DMS114 treated with DMSO at 0.1 percent for 48 hours (cell line): ENCODE data around the gene WFDC13.
"Not testable (repeated sequence)": the region's sequence is repeated elsewhere in the genome, so short reads cannot be mapped to it uniquely, and the experiment has no call there.

Experiments
- DNase-seq: peaks from one replicate; lab custom pipeline; 2025; ENCODE audit not compliant: unreplicated experiment; lab: John Stamatoyannopoulos, UW

Gene WFDC13, protein sequence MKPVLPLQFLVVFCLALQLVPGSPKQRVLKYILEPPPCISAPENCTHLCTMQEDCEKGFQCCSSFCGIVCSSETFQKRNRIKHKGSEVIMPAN

DNA sequence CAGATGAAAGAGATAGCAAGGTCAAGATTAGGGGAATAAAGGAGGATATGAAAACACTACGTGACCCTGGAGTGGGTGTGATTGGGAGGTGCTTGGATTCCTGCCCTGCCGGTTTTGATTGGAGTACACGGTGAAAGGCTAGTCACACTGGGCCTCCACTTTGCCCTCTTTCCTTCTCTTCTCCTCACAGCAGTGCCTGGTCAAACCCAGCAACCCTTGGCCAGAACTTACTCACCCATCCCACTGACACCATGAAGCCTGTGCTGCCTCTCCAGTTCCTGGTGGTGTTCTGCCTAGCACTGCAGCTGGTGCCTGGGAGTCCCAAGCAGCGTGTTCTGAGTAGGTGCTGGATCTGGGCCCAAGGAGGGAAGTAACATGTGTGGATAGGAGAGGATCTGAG is at the start of gene WFDC13:
Gene WFDC13 (plus strand): TSS at position 166 of the 400 bp plus-strand sequence. CDS start 86 bp downstream, at position 252.
- DNase-seq = no peak

DNA sequence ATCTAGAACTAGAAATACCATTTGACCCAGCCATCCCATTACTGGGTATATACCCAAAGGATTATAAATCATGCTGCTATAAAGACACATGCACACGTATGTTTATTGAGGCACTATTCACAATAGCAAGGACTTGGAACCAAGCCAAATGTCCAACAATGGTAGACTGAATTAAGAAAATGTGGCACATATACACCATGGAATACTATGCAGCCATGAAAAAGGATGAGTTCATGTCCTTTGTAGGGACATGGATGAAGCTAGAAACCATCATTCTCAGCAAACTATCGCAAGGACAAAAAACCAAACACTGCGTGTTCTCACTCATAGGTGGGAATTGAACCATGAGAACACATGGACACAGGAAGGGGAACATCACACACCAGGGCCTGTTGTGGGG is 44.8 kb upstream of the WFDC13 start:
- DNase-seq = not testable (repeated sequence)

DNA sequence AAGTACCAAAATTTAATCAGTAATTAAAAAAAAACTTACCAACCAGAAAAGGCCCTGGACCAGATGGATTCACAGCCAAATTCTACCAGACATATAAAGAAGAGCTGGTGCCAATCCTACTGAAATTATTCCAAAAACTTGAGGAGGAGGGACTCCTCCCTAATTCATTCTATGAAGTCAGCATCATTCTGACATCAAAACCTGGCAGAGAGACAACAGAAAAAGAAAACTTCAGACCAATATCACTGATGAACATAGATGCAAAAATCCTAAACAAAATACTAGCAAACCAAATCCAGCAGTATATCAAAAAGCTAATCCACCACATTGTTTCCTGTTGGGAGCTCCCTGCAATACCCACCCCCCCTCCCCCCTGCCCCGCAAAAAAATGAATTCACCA is 31.7 kb upstream of the WFDC13 start, which contains the start of gene WFDC11:
Gene WFDC11 (minus strand): TSS at position 101 of the 400 bp plus-strand sequence. CDS start 19,639 bp downstream, outside the sequence.
- no peak for DNase-seq

DNA sequence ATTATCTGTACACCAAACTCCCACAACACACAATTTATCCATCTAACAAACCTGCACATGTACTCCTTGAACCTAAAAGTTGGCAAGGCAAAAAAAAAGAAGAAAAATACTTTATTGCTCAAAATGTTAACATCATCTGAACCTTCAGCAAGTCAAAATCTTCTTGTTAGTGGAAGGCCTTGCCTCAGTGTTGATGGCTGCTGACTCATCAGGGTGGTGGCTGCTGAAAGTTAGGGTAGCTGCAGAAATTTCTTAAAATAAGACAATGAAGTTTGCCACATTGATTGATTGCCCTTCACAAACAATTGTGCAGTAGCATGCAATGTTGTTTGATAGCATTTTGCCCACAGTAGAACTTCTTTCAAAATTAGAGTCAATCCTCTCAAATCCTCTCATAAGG is 29.1 kb upstream of the WFDC13 start:
- DNase-seq = no peak

DNA sequence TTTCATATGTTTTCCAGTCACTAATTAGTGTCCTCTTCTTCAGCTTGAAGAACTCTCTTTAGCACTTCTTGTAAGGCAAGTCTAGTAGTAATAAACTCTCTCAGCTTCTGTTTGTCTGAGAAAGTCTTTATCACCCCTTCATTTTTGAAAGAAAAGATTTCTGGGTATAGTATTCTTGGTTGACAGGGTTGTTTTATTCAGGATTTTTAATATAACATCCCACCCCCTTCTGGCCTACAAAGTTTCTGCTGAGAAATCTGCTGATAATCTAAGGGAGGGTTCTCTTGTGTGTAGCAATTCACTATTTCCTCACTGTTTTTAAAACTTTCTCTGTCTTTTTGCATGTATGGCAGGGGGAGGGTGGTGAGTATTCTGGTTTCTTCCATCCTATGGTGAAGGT is 22.2 kb upstream of the WFDC13 start:
- no peak for DNase-seq

DNA sequence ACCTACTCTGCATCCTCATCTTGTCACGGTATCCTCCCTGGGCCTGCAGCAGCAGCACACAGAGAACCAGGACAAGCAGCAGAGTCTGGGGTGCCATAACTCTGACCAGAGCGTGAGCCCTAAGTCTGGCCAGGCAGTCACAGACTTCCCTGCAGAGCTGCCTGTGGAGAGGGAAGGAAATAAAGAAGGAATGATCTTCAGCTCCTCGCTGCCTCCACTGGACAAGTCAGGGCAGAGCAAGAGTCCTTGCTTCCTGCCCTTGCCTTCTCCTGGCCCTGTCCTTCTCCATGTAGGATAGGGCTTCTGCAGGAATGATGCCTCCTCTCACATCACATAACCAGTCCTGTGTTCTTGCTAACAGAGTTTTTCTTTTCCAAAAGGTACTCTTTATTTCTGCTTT is 15.9 kb upstream of the WFDC13 start:
- DNase-seq = no peak

DNA sequence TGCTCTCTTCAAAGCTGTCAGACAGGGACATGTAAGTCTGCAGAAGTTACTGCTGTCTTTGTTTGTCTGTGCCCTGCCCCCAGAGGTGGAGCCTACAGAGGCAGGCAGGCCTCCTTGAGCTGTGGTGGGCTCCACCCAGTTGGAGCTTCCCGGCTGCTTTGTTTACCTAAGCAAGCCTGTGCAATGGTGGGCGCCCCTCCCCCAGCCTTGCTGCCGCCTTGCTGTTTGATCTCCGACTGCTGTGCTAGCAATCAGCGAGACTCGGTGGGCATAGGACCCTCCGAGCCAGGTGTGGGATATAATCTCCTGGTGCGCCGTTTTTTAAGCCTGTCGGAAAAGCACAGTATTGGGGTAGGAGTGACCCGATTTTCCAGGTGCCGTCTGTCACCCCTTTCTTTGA is 8.5 kb upstream of the WFDC13 start:
- DNase-seq = not testable (repeated sequence)

DNA sequence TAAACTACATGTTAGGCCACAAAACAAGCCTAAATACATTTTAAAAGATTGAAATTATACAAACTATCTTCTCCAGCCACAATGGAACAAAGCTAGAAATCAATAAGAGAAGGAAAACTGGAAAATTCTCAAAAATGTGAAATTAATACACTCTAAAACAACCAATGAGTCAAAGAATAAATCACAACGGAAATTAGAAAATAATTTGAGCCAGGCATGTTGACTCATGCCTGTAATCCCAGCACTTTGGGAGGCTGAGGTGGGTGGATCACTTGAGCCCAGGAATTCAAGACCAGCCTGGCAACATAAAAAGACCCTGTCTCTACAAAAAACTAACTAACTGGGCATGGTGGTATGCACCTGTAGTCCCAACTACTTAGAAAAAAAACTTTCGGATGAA is 6.3 kb upstream of the WFDC13 start:
- no peak for DNase-seq

DNA sequence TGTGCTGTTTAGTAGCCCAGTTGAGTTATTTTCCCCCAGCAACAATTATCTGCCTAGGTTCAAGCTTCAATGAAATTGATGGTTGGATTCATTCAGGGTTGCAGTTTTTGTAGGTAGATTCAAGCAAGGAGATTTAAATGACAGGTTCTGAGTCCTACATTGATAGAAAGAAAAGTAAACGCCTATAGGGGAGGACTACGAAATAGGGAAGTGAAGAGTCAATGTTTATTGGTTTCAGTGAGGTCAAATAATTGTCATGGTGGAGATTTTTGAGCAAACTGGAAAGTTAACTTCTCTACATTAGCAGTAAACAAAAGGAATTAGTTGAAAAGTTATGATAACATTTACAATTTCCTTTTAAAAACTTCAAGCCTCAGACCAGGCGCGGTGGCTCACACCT is 734 bp upstream of the WFDC13 start:
- no peak for DNase-seq

DNA sequence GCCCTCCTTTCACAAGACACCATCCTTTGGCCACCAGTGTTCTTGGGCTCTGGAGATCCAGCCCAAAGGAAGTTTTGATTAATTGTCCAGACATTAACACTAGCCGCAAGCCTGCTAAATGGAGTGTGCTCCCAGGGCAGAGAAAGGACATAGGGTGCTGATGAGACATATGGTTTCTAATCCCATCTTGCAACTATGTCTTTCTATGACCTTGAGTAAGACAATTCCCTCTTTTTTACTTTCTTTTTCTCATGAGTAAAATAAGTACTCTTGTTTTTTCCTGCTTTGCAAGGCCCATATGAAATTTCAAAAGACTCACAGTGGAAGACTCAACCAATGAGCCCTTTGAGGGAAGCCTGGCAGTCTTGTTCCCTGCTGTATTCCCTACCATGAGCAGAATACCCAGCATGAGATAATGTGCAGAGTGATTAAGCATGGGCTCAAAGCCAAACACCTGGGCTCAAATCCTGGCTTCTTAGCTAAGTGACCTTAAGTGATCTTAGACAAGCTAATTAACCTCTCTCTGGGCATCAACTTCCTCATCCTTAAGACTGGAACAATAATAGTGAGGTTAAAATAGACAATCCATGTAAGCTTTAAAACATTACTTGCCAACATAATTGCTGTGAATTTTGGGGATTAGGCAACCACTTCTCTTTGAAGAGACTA is 3.3 kb downstream of the WFDC13 start, which contains the start of gene WFDC10B:
Gene WFDC10B (minus strand): TSS at position 51 of the 669 bp plus-strand sequence. CDS start 19,027 bp downstream, outside the sequence.
- DNase-seq = no peak

DNA sequence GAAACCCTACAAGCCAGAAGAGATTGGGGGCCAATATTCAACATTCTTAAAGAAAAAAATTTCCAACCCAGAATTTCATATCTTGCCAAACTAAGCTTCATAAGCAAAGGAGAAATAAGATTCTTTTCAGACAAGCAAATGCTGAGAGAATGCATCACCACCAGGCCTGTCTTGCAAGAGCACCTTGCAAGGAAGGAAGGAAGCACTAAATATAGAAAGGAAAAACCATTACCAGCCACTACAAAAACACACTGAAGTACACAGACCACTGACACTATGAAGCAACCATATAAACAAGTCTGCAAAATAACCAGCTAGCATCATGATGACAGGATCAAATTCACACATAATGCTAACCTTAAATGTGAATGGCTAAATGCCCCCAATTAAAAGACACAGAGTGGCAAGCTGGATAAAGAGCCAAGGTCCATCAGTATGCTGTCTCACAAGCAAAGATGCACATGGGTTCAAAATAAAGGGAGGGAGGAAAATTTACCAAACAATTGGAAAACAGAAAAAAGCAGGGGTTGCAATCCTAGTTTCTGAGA is 14.4 kb downstream of the WFDC13 start:
- DNase-seq = not testable (repeated sequence)

DNA sequence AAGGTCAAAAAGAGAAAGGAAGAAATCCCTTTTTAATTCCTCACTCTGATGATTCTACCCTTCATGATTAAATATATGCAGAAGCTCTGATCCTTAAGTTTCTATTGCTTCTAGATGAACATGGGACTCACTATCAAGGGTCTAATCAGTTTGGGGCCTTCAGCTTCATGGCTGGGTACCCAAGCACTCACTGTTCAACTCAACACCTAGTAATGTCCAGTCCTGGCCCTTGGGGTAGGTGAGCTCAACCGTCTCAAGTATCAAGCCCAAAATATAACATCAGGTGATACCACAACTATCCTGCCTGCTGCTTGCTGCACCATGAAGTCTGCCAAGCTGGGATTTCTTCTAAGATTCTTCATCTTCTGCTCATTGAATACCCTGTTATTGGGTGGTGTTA is 20.2 kb downstream of the WFDC13 start, which contains the start of gene SPINT4:
Gene SPINT4 (plus strand): TSS at position 301 of the 400 bp plus-strand sequence. CDS start 21 bp downstream, at position 322.
- no peak for DNase-seq

DNA sequence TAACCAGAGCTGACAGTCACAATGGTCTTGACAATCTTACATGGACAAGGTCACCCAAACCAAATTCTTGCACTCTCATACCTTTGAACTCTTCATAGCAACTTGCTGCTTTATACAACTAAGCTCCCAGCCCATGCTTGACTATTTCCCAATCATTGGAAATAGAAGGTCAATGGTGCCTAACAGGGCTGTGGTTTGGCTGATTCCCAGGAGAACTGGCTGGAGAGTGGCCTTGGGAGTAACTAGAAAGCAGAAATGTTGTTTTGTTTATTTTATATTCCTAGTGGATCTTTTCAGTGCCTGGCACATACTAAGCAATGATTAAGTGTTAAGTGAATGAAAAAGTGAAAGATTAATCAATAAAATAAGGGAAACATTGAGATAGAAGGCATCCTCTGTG is 23.3 kb downstream of the WFDC13 start:
- DNase-seq = no peak

DNA sequence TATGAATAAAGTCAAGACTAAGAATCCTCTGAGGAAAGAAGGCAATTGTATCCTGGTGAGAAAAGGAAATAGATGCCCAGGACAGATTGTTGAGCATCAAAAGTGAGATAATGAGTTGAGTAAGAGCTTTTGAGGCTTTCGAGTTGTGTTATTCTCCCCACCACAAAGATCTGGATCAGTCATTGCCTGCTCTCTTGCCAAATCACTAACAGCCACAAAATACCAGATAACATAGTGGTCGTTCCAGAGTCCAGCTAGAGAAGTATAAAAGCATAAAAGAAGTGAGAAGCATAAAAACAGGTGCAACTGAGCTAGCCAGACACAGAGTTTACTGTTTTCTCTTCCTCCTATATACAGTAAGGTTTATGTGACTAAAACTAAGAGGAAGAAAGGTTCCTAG is 25.2 kb downstream of the WFDC13 start:
- DNase-seq = no peak

DNA sequence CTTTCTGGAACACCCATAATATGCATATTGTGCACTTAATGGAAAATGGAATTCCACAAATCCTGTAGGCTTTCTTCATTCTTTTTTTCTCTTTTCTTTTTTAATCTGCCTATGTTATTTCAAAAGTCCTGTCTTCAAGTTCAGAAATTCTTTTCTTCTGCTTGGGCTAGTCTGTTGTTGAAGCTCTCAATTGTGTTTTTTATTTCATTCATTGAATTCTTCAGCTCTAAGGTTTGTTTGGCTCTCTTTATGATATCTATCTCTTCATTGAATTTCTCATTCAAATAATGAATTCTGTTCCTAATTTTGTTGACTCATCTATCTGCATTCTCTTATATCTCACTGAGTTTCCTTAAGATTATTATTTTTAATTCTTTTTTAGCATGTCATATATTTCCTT is 30.4 kb downstream of the WFDC13 start:
- DNase-seq = no peak

DNA sequence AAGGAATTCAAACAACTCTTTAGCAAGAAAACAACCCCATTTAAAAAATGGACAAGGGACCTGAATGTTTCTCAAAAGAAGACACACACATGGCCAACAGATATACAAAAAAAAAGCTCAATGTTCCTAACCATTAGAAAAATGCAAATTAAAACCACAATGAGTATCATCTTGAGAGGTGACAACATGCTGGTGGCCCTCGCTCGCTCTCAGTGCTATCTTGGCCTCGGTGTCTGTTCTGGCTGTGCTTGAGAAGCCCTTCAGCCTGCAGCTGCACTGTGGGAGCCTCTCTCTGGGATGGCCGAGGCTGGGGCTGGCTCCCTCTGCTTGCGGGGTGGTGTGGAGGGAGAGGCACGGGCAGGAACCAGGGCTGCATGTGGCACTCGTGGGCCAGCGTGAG is 33.7 kb downstream of the WFDC13 start:
- DNase-seq = no peak

DNA sequence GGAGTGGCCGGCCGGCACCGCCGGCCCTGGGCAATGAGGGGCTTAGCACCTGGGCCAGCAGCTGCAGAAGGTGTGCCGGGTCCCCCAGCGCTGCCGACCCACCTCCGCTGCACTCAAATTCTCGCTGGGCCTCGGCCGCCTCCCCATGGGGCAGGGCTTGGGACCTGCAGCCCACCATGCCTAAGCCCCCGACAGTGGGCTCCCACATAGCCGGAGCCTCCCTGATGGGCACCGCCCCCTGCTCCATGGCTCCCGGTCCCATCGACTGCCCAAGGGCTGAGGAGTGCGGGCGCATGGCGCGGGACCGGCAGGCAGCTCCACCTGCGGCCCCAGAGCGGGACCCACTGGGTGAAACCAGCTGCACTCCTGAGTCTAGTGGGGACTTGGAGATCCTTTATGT is 34.1 kb downstream of the WFDC13 start:
- DNase-seq = no peak

DNA sequence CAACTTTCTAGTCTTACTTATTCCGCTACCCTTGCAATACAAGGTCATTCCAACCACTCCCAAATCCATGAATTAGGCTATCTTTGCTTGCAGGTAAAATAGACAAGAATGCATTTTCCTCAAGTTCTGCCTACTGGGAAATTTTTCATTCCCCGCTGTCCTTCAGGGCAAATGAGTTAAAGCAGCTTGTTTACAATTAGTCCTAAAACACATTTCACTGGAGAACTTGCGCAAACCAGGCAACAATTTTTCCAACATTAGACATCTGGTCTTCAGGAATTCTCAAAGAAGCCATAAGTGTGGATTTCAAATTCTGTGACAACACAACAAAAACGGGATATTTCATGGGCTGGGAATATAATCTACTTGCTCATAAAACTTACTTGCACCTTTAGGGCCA is 40.8 kb downstream of the WFDC13 start:
- no peak for DNase-seq

DNA sequence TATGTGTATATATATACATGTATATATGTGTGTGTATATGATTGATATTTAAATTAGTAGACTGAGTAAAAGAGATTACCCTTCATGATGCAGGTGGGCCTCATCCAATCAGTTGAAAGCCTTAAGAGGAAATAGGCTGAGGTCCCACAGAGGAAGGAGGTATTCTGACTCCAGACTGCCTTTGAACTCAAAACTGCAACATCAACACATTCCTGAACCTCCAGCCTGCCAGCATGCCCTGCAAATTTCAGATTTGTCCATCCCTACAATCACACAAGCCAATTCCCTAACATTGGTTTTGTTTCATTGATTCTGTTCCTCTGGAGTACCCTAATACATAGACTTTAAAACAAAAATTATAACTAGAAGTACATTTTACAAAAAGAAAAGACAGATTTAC is 43.2 kb downstream of the WFDC13 start:
- no peak for DNase-seq

DNA sequence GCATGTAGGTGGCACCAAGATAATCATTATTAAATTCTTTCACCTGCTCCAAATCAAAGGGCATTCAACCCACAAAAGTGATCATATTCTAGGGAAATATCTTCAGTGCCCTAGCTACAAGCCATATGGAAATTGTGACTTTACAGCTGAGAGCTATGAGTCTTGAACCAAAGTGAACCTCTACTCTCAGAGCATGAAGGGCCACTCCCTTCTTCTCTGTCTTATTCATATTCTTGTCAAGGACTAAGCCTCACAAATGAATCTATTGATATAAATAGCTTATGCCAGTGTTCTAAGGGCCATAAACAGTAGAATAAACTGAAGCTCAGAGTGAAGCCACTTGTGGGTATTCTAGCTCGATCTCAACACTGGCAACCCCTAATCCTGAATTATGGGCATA is 49.9 kb downstream of the WFDC13 start:
- DNase-seq = no peak

DNA sequence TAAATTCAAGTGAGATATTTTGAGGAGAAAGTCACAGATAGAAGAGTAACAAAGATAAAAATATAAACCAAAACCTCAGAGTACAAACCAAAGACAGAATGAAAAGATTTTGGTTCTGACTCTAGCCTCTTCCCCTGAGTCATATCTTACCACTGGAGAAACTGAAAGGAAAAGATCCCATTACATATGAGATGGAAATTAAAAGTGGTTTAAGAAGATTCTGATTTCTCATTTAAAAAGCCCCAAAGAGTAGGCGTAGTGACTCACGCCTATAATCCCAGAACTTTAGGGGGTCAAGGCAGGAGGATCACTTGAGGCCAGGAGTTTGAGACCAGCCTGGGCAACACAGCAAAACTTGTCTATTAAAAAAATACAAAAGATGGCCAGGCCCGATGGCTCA is 50.9 kb downstream of the WFDC13 start:
- DNase-seq = no peak

DNA sequence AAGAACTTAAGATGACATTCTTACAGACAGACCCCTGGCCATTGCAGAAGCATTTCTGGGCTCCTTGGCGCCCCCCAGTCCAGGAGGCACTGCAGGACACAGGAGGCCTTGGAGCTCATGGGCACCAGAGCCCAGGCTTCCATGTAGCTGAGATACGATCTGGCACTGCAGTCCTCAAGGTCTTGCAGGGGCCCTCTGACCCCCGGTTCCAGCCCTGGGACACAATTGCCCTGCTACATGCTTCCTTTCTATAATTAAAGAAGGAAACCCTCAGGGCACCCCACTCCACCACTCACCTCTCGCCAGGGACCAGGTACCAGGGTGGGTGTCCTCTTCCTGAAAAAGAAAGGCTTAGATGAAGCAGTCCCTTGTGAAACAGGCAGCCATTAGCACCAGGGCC is 56.3 kb downstream of the WFDC13 start:
- no peak for DNase-seq
